Posterior vena cava (tissue), 2 donors: Measurements from ENCODE around the gene CCNYL1. TPM values are rescaled to one million over a fixed set of nuclear protein-coding genes. Genes with fewer than 3 reads are reported as not detected.
"Not testable (repeated sequence)": the region's sequence is repeated elsewhere in the genome, so short reads cannot be mapped to it uniquely, and the experiment has no call there.

Experiments used
- DNase-seq: peaks from one replicate; pipeline ENCODE4 v3.0.0-alpha.2; 2020; ENCODE audit warnings: low spot score
- intact Hi-C, 2 donors: fragments of 100-400 bp; cut with DNase I; formaldehyde crosslinking; loops; one replicate each; pipeline versions ENCODE4 v1.14.1 to v1.14.2; 2022 to 2023
- total RNA-seq, 2 donors: library from RNA; stranded (reverse); fragmentation: NEBNext Ultra II Directional; extraction: Animal tissue kit (Norgen Biotek cat#: 25700); gene quantifications; one replicate each; pipeline ENCODE4 v1.2.1, GENCODE V29; 2021
- donor health status: DM: yes; HTN: yes; CAD: no.
- donor health status: DM: yes; HTN: yes; CAD: no.

Gene CCNYL1
- total RNA-seq, 2 donors from 2014 or later = 17.8 to 34.5 TPM

GRCh38 chr2:207694811-207695281 lies 16.6 kb upstream of the CCNYL1 start:
- DNase-seq = no peak
- intact Hi-C loops = loop anchor here in 1 of 2 donors (5.0 kb wide), 1 partner anchor 712 kb away; the partner anchor contains the start of gene PTH2R

DNA sequence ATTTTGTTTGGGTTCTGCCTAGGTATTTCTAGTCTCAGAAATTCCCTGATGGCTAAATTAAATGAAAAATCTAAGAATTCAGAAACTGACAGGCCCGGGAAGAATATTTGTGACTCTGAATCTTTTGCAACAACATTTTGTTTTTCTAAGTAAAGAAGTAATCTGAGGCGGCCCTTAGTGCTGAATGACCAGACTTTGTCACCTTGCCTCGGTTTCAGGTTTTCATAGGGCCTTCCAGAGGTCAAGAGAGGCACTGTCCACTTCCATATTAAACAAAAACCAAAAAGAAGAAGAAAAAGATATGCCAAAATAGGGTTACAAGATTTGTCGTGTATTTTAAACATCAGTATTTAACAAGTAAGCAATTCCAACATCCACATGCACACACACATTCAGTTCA lies 16.1 kb upstream of the CCNYL1 start:
- intact Hi-C loops = loop anchor here in 1 of 2 donors (5.0 kb wide), 1 partner anchor 712 kb away; the partner anchor contains the start of gene PTH2R
- DNase-seq = no peak

- not testable (repeated sequence) for DNase-seq
- intact Hi-C loops = loop anchor here in 1 of 2 donors (5.0 kb wide), 1 partner anchor 710 kb away; the partner anchor contains the start of gene PTH2R
Observed at GRCh38 chr2:207696911-207697310, 14.5 kb upstream of the CCNYL1 start.

DNA sequence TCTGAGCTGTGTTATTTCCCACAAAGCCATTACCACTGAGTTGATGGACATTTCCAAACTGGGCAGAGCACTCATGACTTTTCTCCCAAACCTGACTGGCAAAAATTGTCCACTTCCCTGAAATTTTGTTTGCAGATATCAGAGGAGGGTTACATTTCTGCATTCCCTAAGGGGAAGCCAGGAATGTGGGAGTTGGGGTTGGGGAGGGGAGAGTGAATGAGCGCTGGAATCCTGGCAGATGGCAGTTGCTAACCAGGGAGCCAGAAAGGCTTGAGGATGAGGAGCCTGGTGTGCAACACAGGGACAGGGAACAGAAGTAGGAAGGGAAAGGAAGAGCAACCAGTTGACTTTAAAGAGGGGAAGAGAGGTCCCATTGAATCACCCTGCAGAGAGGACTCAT lies 14.0 kb upstream of the CCNYL1 start:
- DNase-seq = no peak
- intact Hi-C loops = loop anchor here in 1 of 2 donors (5.0 kb wide), 1 partner anchor 710 kb away; the partner anchor contains the start of gene PTH2R

DNA sequence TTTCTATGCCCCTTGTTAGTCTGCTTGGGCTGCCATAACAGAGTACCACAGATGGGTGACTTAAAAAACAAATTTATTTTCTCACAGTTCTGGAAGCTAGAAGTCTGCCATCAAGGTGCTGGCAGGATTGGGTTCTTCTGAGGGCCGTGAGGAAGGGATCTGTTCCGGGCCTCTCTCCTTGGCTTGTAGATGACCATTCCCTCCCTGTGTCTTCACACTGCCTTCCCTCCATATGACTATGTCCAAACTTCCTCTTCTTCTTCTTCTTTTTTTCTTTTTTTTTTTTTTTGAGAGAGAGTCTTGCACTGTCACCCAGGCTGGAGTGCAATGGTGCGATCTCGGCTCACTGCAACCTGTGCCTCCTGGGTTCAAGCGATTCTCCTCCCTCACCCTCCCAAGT lies 13.1 kb upstream of the CCNYL1 start:
- intact Hi-C loops = loop anchor here in 1 of 2 donors (5.0 kb wide), 1 partner anchor 709 kb away; the partner anchor contains the start of gene PTH2R
- no peak for DNase-seq

DNA sequence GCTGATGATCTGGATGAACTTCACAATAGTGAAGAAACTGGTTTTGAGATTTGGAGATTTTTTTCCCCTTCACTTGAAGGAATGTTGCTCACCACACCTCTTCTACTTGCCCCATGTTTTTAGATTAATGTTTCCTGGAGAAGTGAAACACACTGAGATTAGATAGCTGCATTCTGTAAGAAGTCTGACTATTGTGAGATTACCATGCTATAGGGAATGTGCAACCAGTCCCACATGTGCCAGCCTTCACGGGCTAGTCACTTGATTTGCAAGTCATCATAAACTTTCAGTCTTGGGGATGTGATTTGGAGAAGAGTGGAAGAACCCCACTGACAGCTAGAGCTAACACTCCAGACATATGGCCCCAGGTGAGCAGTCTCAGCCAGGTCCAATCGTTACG lies 7.4 kb upstream of the CCNYL1 start:
- intact Hi-C loops = no loop called here
- no peak for DNase-seq

GRCh38 chr2:207704671-207705070 lies 6.8 kb upstream of the CCNYL1 start:
- DNase-seq = no peak
- intact Hi-C loops = loop anchor here in 1 of 2 donors (5.0 kb wide), 1 partner anchor 67 kb away; no protein-coding TSS in a partner anchor

DNA sequence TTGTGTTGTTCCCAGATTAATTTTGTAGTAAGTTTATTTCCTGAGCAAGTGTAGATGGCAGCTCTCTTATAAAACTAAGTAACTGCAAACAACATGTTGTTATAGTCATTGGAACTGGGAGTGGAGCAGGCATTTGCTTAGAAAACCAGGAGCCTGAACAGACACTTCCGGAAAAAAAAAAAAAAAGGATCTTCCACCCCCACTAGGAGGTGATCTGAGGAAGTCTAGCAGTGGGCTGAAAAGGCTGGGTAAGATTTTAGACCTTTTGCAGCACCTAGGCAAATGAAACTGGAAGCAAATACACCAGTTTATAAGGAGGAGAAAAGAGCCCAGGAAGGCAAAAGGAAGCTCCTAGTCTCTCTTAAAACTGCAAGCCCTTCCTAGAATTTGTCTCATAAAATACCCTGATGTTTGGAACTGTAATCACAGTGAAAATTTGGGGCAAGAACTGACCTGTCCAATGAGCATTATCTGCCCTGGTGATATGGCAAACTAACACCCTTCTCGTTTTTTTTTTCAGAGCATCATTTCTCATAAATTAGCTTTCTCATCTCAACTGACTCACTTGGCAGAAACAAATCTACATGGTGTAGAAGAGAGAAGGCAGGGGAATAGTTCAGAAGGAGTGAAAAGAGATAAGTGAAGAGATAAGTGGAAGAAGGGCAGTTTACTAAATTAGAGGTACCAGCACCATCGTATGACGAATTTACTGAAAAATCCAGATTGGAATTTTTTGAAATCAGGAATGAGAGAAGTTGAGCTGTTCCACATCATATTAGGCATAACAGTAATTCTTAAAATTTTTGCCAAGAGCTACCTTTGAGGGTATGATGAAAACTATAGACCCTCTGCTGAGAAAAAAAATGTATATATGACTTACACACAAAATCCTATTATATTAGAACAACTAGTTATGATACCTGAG lies 4.2 kb upstream of the CCNYL1 start:
- intact Hi-C loops = loop anchor here in 1 of 2 donors (5.0 kb wide), 1 partner anchor 70 kb away; no protein-coding TSS in a partner anchor
- no peak for DNase-seq

- DNase-seq = peak; percentile 90
- intact Hi-C loops = loop anchor here in 1 of 2 donors (5.0 kb wide), 1 partner anchor 85 kb away; the partner anchor contains the start of gene METTL21A
Observed at GRCh38 chr2:207711750-207712530, 500 bp downstream of the CCNYL1 start.

GRCh38 chr2:207716056-207716455 lies 4.6 kb downstream of the CCNYL1 start:
- intact Hi-C loops = no loop called here
- no peak for DNase-seq

- intact Hi-C loops = no loop called here
- DNase-seq = no peak
Observed at GRCh38 chr2:207718521-207718920, 7.1 kb downstream of the CCNYL1 start.

DNA sequence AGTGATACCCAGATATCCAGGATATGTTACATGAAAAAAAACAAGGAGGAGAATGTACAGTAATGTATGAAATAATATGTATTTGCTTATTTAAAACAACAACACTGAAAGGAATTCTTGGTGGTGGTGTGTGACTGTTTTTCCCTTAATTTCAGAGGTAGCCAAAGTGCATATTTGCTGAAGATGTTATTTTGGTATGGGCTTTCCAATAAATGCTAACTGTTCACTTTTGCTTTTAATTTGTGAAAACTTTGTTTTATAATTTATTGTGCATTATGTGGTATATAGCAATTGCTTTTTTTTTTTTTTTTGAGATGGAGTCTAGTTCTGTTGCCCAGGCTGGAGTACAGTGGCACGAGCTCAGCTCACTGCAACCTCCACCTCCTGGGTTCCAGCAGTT lies 7.6 kb downstream of the CCNYL1 start:
- DNase-seq = no peak
- intact Hi-C loops = no loop called here

DNA sequence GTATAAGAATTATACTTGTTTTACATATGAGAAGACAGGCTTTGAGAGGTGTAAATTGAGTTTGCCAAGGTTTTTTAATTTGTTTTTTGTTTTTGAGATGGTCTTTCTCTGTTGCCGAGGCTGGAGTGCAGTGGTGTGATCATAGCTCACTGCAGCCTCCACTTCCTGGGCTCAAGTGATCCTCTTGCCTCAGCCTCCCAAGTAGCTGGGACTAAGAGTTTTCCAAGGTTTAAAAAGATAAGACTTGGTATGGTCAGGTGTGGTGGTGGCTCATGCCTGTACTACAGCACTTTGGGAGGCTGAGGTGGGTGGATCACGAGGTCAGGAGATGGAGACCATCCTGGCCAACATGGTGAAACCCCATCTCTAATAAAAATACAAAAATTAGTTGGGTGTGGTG lies 8.2 kb downstream of the CCNYL1 start:
- DNase-seq, intact Hi-C loops: not testable (repeated sequence)

DNA sequence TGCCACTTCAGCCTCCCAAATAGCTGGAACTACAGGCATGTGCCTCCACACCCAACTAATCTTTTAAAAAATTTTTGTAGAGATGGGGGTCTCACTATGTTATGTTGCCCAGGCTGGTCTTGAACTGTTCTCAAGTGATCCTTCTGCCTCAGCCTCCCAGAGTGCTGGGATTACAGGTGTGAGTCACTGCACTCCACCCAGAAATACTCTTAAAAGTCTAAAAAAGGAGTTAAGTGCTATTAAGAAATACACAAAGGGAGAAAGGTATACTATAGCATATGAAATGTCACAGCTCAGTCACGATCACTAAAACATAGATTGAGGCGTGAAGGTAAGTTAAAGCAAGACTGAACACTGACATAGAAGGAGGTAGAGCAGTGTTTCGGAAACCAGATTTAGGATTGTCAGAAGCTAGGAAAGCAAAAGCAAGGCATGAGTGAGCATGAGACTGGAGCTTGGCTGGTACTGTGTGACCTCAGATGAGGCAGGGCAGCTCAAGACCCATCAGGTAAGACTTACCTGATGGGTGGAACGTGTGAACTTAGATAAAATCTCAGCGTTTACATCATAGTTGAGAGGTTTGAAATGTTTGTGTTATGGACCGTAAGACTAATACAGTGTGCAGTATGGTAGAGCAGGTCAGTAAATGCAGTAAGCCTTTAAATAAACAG lies 9.2 kb downstream of the CCNYL1 start:
- intact Hi-C loops = no loop called here
- no peak for DNase-seq

DNA sequence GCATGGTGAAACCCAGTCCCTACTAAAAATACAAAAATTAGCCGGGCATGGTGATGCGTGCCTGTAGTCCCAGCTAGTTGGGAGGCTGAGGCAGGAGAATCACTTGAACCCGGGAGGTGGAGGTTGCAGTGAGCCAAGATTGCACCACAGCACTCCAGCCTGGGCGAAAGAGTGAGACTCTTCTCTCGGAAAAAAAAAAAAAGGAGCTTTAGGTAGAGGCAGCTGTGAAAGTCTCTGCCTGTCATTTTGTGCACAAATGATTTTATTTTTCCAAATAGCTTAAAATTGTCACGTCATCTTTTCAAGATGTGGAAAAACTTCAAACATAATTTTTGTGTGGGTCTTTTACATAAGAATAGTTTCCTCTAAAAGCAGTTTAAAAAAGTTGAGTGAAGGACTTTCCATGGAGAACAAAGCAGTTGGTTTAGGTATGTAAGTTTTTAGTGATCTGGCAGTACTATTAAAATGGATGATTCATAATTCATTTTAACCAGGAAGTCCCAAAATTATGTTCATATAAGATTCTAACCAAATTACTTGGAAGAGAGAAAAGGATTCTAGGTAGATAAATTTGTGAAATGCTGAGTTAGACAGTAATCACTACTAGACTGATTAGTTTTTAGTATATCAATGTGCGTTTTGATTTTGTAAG lies 11.5 kb downstream of the CCNYL1 start:
- DNase-seq = no peak
- intact Hi-C loops = no loop called here

DNA sequence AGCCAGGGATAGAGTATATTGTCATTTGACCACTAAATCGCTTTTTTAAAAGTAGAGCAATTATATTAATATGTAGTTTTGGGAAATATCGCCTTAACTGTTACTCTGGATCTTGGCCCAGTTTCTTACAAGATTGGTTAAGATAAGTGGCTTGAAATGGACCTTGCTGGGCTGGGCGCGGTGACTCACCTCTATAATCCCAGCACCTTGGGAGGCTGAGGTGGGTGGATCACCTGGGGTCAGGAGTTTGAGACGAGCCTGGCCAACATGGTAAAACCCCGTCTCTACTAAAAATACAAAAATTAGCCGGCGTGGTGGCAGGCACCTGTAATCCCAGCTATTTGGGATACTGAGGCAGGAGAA lies 12.0 kb downstream of the CCNYL1 start:
- DNase-seq, intact Hi-C loops: not testable (repeated sequence)

- intact Hi-C loops = no loop called here
- no peak for DNase-seq
Observed at GRCh38 chr2:207724113-207724512, 12.7 kb downstream of the CCNYL1 start.

GRCh38 chr2:207725873-207726578 lies 14.6 kb downstream of the CCNYL1 start:
- intact Hi-C loops = no loop called here
- no peak for DNase-seq
